NB4 (cell line): ENCODE data around the gene NYAP2.

ENCODE experiments used
- CTCF ChIP-seq: IDR thresholded peaks from one replicate; pipeline ENCODE4 v1.5.1; 2012; ENCODE audit warnings: low read depth, low read length
- MYC ChIP-seq: IDR thresholded peaks from 2 replicates; pipeline ENCODE4 v1.6.1; 2011; ENCODE audit warnings: low read depth, low read length
- POLR2A ChIP-seq: IDR thresholded peaks from 2 replicates; pipeline ENCODE4 v1.6.1; 2011; ENCODE audit warnings: mild to moderate bottlenecking; ENCODE audit not compliant: insufficient read length; ENCODE audit errors: extremely low read depth

- TF ChIP-seq CTCF (no peak), POLR2A (no peak), MYC (no peak)
Observed at GRCh38 chr2:225616848-225617247, 217.3 kb downstream of the NYAP2 start.
